B cell (primary cell): ENCODE measurements around the gene HMCN1.

Experiments used
- EZH2 ChIP-seq: IDR thresholded peaks from 2 replicates; pipeline ENCODE4 v1.6.1; 2012; ENCODE audit warnings: borderline replicate concordance, low read depth, mild to moderate bottlenecking, moderate library complexity, low read length; ENCODE audit not compliant: insufficient read depth, poor library complexity, severe bottlenecking
- TF ChIP-seq, protein P1 (sequence below): fragments of 200-600 bp; IDR thresholded peaks from one replicate; pipeline ENCODE4 v1.8.0; 2022; ENCODE audit warnings: antibody characterized with exemption, mild to moderate bottlenecking

DNA sequence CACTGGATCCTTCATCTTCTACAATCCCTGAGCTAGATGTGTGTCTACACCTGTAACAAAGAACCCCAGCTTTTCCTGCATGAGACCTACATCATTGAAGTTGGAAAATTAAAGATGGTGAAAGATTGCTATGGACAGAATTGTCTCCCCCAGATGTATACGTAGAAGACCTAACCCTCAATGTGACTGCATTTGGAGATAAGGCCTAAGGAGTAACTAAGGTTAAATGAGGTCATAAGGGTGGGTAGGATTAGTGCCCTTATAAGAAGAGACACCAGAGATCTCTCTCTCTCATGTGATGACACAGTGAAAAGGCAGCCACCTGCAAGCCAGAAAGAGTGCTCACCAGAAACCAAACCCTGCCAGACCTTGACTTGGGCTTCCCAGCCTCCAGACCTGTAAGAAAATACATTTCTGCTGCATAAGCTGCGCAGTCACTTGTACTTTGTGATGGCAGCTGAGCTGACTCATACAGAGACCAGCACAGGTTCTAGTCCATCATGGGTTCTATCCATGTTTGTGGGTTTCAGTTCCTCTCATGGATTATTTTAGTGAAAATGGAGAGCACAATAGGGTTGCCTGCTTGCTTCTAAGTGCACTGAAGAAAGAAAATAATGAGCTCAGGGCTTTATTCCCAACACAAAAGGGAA lies 460.0 kb downstream of the HMCN1 start:
- TF ChIP-seq, protein P1, sequence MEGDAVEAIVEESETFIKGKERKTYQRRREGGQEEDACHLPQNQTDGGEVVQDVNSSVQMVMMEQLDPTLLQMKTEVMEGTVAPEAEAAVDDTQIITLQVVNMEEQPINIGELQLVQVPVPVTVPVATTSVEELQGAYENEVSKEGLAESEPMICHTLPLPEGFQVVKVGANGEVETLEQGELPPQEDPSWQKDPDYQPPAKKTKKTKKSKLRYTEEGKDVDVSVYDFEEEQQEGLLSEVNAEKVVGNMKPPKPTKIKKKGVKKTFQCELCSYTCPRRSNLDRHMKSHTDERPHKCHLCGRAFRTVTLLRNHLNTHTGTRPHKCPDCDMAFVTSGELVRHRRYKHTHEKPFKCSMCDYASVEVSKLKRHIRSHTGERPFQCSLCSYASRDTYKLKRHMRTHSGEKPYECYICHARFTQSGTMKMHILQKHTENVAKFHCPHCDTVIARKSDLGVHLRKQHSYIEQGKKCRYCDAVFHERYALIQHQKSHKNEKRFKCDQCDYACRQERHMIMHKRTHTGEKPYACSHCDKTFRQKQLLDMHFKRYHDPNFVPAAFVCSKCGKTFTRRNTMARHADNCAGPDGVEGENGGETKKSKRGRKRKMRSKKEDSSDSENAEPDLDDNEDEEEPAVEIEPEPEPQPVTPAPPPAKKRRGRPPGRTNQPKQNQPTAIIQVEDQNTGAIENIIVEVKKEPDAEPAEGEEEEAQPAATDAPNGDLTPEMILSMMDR = no peak
- TF ChIP-seq EZH2 = no peak
